ENCODE measurements around the gene FCRLA.
"Not testable (repeated sequence)": the region's sequence is repeated elsewhere in the genome, so short reads cannot be mapped to it uniquely, and the experiment has no call there.

Gene FCRLA

GRCh38 chr1:161707503-161707902 is 474 bp downstream of the FCRLA start:
- no peak for DNase-seq

GRCh38 chr1:161709373-161709772 is 2.3 kb downstream of the FCRLA start:
- DNase-seq, result no peak

- DNase-seq, result no peak
These were observed 3.5 kb downstream of the FCRLA start for GRCh38 chr1:161710560-161710959.

- DNase-seq, result no peak
These were observed 11.7 kb downstream of the FCRLA start for GRCh38 chr1:161718559-161719324.

- DNase-seq, result no peak
These were observed 12.2 kb downstream of the FCRLA start for GRCh38 chr1:161719325-161719611.

- no peak for DNase-seq
These were observed 13.4 kb downstream of the FCRLA start for GRCh38 chr1:161720422-161720821.

GRCh38 chr1:161720956-161721737 is 14.1 kb downstream of the FCRLA start, which contains the start of gene FCRLB:
Gene FCRLB (plus strand): TSS chr1:161721544. CDS start chr1:161722673, 1,129 bp downstream.
- no peak for DNase-seq

GRCh38 chr1:161721738-161722343 is 14.8 kb downstream of the FCRLA start:
- no peak for DNase-seq

- no peak for DNase-seq
These were observed 15.4 kb downstream of the FCRLA start for GRCh38 chr1:161722406-161722805.

GRCh38 chr1:161723459-161724141 is 16.6 kb downstream of the FCRLA start:
- no peak for DNase-seq

- DNase-seq, result not testable (repeated sequence)
These were observed 18.4 kb downstream of the FCRLA start for GRCh38 chr1:161725258-161725907.

- peak; percentile 27 for DNase-seq
These were observed 19.0 kb downstream of the FCRLA start for GRCh38 chr1:161725908-161726472.

GRCh38 chr1:161726473-161727255 is 19.6 kb downstream of the FCRLA start:
- peak; percentile 64 for DNase-seq

GRCh38 chr1:161727256-161727924 is 20.4 kb downstream of the FCRLA start:
- DNase-seq, result no peak

GRCh38 chr1:161728376-161729226 is 21.6 kb downstream of the FCRLA start:
- DNase-seq, result no peak

- DNase-seq, result peak; percentile 24
These were observed 23.1 kb downstream of the FCRLA start for GRCh38 chr1:161730050-161730564.

- DNase-seq, result no peak
These were observed 24.2 kb downstream of the FCRLA start for GRCh38 chr1:161731241-161731640.

GRCh38 chr1:161731981-161732718 is 25.1 kb downstream of the FCRLA start:
- DNase-seq, result no peak

GRCh38 chr1:161733526-161733925 is 26.5 kb downstream of the FCRLA start:
- DNase-seq, result no peak

Measured in stimulated activated CD4-positive, alpha-beta T cell treated with anti-CD3 and anti-CD28 coated beads, Interleukin-4, amount 100 ng/mL, for 1 hour (primary cell).